HG02588 (cell line): ENCODE results near the gene DSC3.
"Not testable (repeated sequence)": the region's sequence is repeated elsewhere in the genome, so short reads cannot be mapped to it uniquely, and the experiment has no call there.

Source experiments
- ATAC-seq: cut with Tn5 transposase; IDR thresholded peaks from one replicate; pipeline ENCODE4 v1.9.1; 2021; ENCODE audit warnings: mild to moderate bottlenecking, moderate library complexity; ENCODE audit not compliant: unreplicated experiment

Gene DSC3

DNA sequence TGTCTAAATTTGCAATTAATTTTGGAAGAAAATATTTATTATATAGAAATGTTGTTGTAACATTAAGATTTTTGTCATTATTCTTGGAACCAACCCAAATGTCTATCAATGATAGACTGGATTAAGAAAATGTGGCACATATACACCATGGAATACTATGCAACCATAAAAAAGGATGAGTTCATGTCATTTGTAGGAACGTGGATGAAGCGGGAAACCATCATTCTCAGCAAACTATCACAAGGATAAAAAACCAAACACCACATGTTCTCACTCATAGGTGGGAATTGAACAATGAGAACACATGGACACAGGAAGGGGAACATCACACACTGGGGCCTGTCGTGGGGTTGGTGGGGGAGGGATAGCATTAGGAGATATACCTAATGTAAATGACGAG is 64.5 kb downstream of the DSC3 start:
- ATAC-seq: not testable (repeated sequence)

DNA sequence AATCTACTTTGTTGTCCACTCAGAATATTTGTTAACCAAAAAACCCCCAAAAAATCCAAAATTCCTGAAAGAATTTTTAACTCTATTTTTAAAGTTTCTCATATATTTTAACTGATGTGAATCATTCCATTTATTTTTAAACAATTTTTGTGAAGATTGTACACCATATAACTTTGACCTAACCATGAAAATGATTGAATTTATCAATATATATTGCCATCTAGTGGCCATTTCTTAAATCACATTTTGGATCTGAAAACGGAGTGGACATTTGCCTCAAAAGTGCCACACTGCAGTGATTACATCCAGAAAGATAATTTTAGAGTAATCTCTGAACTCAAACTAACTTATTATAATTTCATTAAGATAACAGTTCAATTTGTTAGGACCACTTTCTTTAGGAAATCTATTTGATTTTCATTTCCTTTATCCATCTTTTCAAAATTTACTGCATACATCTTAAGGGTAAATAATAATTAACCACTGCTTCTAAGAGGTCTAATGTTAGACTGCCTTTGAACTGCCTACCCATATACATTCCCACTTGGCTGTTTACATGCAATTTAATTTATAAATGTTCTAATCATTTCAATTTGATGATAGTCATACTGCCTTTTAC is 71.1 kb downstream of the DSC3 start:
- ATAC-seq: no peak

DNA sequence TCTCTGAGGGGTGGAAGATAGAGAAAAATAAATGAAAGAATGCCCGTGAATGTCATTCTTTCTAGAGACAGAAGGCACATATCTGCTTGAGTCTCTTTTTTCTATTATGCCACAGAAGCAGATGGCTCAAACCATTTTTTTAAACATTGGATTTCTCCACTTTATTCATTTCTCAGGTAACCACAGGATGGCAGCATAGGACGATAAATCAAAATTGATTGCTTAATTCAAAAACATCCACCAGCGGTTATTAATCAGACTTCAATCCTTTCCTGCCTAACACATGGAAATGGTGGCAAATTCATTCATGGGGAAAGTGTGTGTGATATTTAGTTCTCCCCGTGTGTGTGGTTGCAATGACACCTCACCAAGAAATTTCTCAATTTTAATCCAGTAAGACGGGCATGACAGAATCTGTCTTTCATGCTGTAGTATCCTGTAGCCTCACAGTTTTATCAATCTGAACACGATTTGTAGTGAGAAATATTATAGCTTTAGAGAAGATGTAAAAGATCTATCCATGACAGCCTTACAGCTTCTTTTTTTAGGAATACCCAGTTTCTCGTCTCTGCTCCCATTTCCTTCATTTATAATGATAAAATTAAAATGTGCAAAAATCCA is 72.2 kb downstream of the DSC3 start:
- ATAC-seq: no peak

DNA sequence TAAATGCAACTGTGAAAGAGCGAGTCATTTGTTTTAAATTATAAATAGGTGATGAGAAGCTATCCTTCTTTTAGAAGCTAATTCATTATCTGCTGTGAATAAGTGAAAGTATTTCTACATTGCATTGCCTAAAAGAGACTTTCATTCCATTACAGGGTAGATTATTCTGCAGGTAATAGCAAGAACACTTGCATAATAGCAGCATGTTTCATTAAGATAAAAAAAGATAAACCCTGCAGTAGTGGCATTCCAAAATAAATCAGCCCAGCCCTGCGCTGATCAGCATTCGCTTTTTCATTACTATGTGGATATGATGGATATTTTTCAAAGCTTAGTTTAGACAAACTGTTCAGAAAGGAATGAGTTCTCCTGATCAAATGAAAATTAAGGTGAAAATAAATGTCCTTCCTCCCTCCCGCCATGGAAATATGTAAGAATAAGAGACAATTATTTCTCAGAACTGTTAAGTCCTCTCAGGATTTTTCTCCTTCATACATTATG is 72.8 kb downstream of the DSC3 start:
- no peak for ATAC-seq

DNA sequence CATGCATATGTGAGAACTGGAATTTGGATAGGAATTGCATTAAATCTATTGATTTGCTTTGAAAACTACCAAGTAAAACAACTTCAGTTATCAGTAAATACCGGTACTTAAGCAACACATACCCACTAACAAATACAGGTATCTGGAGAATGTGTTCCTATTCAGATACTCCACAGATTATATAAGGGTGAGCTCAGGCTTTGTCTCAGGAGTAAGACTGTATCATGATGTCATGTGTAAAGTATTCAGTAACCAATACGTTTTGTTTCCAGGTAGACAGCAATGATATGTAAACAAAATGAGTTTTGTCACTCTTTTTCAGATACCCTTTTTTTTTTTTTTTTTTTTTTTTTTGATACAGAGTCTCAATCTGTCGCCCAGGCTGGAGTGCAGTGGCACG is 74.8 kb downstream of the DSC3 start:
- ATAC-seq: no peak

DNA sequence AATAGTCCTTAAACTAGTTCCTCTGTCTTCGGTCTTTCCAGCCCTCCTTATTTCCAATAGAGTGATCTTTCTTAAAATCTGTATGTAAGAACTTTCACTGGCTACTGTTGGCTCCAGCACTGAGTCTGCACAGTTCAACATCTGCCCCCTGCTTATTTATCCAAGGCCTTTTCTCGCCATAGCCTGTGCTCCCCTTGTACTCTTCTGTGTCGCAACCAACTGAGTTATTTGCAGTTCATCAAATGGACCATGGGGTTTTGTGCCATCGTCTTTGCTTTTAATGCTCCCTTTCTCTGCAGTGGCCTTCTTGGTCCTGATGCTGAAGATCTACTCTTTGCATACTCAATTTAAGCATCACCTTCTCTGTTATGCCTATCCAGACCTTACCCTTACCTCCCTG is 77.3 kb downstream of the DSC3 start:
- no peak for ATAC-seq

DNA sequence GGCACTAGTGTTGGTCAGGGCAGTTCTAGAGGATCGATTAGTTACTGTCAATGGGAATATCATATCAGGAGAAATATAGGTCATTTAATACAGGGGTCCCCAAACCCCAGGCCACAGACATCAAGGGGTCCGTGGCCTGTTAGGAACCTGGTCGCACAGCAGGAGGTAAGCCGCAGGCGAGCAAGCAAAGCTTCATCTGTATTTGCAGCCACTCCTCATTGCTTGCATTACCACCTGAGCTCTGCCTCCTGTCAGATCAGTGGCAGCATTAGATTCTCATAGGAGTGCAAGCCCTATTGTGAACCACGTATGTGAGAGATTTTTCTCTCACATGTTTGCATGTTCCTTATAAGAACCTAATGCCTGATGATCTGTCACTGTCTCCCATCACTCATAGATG is 81.9 kb downstream of the DSC3 start:
- ATAC-seq: no peak

DNA sequence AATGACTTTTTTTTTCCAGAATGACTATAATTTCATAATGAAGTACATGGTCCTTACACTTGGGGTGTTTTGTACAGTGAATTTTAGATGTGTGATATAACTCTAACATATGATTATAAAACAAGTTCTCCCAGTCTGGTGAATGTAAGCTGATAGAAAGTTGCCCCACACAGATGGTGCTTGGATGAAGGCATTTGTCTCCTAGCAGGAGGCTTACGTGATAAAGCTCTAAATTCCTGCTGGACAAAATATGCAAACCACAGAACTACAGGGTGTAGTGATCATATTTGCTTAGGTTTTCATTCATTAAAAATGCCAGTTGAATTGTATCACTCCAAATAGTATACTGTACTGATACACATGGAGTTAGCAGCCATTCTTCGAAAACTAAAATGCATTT is 85.5 kb downstream of the DSC3 start:
- no peak for ATAC-seq

DNA sequence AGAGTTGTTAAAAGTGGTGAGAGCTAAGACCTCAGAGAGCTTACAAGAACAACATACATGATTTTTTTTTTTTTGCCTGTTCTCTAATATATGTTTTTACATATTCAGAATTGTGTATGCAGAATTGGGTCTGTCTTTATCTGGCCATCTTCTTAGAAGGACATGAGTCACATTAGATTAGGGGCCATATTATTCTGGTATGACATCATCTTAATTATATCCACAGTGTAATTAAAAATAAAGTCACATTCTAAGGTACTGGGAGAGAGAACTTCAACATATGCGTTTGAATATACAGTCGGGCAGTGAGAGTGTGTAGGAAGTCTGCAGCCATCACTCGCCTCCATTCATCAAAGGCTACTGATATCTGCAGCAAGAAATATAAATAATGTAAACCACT is 88.3 kb downstream of the DSC3 start:
- no peak for ATAC-seq

DNA sequence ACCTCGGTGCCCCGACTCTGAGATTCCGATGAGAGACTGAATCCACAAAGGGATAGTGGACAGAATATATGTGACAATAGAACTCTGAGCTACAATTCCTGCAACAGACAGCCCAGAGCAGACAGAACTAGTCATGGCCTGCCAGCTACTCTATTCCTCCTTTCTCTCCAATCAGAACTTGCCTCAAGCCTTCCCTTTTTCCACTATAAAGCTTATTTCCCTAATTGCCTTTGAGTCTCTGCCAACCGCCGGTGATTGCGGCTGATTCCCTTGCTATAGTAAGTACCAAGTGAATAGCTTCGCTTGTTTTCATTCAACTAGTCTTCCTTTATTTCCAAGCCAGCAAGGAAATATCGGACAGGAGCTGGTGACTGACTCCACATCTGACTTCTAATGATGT is 96.8 kb downstream of the DSC3 start:
- ATAC-seq: no peak

DNA sequence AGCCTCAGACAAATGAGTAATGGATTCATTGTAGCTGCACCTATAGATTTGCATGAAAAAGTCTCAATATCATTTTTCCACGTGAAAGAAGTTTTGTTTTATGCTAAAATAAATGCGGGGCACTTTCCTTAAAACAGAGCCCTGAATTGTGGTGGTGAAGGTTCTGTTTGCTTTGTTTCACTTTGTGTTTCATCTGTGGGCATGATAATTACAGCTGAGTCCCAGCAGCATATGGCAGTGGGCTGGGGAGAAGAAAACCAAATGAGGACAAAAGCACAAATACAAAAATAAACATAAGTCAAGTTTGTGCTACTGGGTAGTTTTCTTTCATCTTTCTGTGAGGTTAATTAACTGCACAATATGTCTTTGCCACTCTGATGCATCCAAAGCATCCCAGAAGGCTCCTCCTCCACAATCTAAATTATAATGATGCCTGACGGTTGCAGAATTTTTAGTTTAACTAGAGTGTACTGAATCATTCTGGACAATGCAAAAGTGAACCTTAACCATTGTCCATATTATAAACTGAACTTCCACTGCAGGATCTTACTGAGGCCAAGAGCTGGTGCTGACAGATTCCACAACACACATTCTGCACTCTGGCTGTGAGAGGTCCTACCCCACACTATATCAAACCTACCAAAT is 97.6 kb downstream of the DSC3 start:
- no peak for ATAC-seq

DNA sequence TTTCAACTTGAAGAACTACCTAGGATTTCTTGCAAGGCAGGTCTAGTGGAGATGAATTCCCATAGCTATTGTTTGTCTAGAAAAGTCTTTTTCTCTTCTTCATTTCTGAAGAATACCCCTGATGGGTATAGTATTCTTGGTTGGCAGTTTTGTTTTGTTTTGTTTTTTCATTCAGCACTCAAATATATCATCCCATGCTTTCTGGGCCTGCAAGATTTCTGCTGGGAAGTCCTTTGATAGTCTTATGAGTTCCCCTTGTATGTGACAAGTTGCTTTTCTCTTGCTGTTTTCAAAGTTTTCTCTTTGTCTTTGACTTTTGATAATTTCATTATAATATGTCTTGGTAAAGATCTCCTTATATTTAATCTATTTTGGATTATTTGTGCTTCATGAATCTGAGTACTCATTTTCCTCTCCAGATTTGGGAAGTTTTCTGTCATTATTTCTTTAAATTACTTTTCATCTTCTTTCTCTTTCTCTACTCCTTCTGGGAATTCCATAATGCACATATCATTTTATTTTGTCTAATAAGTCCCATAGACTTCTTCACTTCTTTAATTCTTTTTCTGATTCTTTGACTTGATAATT is 101.5 kb downstream of the DSC3 start:
- ATAC-seq: no peak
